ENCODE data around the gene STKLD1.
"Not testable (repeated sequence)": the region's sequence is repeated elsewhere in the genome, so short reads cannot be mapped to it uniquely, and the experiment has no call there.

The STKLD1 gene

DNA sequence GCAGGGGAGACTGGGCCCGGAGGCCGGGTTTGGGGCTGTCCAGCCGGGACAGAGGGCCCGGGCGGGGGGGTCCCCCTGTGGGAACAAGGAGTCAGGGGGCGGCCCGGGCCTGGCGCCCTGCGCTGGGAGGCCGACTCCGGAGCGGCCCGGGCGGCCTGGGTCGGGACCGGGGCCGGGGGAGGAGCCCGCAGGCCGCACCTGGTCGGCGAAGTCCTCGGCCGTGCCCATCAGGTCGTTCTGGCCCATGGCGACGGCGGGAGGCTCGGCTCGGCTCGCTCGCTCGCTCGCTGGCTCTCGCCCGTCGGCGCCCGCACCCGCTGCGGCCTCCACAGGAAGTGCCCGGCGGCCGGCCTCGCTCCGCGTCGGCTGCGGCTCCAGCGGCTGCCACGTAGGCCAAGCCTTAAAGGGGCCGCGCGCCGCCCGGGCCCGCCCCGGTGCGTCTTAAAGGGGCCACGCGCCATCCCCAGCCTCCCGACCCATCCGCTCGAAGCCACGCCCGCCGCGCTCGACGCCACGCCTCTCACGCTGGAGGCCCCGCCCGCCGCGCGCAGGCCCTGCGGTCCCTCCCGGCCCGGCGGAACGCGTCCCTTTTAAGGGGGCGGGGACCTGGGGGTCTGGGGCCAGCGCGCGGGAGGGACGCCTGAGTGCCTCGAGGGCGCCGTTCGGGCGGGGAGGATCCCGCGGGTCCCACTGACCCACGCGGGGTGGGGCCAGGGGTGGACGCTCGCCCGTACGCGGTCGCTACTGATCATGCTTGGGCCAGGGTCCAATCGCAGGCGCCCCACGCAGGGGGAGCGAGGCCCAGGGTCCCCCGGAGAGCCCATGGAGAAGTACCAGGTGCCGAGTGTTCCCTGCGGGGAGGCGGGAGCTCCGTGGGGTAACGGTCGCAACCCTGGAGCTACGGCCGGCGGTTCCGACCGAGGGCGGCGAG, at the start of gene STKLD1, which contains the start of gene SURF4:
STKLD1 (plus strand) TSS at position 643 of the 931 bp plus-strand sequence; CDS start at position 751, 108 bp downstream.
SURF4 (minus strand) TSS at position 337 of the 931 bp plus-strand sequence; CDS start at position 246, 91 bp downstream.
- DNase-seq (ENCODE audit: low spot score): peak; percentile 100

DNA sequence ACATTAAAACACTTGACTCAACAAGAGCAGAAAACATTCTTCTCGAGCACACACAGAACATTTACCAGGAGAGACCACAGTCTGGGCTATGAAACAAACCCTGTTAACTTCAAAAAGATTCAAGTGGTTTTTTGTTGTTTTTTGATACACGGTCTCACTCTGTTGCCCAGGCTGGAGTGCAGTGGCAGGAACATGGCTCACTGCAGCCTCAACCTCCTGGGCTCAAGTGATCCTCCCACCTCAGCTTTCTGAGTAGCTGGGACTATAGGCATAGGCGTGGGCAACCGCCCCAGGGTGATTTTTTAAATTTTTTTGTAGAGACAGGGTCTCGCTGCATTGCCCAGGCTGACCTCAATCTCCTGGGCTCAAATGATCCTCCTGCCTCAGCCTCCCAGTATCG, 49.1 kb upstream of the STKLD1 start:
- DNase-seq (ENCODE audit: low spot score): not testable (repeated sequence)

GRCh38 chr9:133327834-133328484, 48.2 kb upstream of the STKLD1 start:
- no peak for DNase-seq (ENCODE audit: low spot score)

DNA sequence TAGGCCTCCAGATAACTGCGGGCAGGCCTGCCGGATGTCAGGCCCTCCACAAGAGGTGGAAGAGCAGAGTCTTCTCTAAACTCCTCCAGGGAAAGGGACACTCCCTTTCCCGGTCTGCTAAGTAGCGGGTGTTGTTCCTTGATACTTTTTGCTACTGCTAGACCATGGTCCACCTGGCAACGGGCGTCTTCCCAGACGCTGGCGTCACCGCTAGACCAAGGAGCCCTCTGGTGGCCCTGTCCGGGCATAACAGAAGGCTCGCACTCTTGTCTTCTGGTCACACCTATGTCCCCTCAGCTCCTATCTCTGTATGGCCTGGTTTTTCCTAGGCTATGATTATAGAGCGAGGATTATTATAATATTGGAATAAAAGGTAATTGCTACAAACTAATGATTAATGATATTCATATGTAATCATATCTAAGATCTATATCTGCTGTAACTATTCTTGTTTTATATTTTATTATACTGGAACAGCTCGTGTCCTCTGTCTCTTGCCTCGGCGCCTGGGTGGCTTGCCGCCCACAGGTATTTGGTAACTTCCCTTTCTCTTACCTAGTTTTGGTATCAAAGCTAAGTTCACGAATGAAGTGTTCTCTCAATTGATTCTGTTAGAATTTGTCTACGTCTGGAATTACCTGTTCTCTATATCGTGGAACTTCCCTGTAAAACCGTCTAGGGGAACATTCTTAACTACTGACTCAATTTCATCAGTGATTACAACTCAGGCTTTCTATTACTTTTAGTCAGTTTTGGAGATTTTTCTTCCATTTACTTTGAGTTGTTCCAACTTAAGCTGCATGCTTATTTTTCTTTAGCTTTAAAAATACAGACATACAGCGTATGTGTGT, 46.6 kb upstream of the STKLD1 start:
- not testable (repeated sequence) for DNase-seq (ENCODE audit: low spot score)

- no peak for DNase-seq (ENCODE audit: low spot score)
These were observed 44.9 kb upstream of the STKLD1 start for GRCh38 chr9:133331221-133331620.

DNA sequence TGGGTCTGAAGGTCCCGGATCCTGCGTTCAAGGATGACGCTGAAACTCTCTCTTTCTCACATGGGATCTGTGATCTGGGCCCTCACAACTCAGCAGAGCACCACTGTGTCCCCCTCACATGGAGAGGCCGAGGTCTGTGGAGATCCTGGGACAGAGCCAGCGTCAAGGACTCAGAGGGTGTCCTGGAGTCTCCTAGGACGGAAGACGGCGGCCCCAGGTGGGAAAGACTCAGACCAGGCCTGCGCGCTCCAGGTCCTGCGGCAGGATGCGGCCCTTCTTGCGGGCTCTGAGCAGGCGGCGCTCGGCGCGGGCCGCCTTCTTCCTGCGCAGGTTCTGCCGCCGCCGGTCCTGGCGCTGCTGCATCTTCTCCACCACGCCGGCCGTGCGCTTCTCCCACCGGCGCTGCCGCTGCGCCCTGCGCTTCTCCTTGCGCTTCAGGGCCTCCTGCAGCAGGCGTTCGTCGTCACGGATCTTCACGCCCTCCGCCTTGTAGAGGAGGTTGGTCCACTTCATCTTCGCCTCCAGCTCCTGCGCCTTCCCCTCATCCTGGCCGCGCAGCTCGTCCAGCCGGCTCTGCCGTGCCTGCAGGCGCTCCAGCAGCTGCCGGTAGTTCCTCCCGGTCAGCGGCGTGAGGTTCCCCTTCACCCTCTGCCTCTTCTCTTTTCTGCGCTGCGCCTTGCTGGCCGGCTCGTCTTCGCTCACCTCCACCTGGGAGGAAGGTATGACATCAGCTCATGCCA, 44.4 kb upstream of the STKLD1 start:
- no peak for DNase-seq (ENCODE audit: low spot score)

DNA sequence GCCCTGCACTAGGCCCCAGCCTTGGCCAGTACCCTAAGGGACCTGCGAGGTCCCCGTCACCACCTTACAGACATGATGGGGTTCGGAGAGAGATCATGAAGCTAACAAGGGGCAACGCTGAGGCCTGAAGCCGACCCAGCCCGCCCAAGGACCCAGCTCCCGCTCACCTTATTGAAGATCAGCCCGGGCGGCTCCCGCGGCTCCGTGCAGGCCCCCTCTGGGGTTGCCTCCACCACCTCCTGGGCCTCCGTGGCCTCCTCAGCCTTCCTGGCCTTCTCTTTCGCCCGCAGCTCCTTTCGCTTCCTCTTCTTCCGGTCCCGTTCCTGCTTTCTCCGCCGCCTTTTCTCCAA, 43.8 kb upstream of the STKLD1 start:
- no peak for DNase-seq (ENCODE audit: low spot score)

DNA sequence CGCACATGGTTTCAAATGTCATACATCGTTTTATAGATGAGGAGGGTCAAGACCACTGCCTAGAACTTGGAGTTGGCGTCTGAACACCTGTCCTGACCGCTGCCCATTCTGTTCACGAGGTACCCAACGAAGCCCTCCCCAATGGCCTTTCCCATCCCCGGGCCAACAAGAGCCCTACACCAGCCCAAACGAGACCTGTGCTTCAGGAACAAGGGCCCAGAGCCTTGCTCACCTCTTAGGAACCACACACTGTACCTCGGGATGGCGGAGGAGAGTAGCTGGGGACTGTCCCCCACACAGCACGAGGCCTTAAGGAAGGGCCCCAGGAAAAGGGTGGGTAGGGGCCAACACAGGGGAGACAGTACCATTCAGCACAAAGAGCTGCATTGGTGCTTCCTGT, 43.2 kb upstream of the STKLD1 start:
- DNase-seq (ENCODE audit: low spot score): no peak

DNA sequence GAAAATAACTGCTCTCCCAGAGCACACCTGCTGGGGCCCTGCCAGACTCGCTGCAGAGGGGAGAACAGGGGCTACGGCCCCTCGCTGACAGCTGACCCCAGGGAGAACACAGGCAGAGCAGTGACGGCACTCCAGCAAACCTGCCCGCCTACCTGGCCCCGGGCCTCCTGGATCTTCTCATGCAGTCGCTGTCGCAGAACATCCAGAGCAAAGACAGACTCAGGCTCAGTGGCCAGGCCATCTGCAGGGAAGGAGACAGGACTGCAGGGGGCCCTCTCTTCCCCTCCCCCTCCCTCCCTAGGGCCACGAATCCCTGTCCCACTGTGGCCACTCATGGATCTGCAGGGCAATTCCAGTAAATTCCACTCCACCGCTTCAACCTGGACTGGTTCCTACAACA, 42.6 kb upstream of the STKLD1 start:
- no peak for DNase-seq (ENCODE audit: low spot score)

GRCh38 chr9:133334161-133334560, 42.0 kb upstream of the STKLD1 start:
- no peak for DNase-seq (ENCODE audit: low spot score)

DNA sequence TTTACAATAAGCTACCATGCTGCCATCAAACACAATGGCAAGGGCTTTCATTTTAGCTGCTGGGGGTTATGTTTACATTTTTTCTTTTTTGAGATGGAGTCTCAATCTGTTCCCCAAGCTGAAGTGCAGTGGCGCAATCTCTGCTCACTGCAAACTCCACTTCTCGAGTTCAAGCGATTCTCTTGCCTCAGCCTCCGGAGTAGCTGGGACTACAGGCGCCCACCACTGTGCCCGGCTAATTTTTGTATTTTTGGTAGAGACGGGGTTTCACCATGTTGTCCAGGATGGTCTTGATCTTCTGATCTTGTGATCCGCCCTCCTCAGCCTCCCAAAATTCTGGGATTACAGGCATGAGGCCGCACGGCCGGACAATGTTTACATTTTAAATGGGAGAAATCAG, 41.3 kb upstream of the STKLD1 start:
- DNase-seq (ENCODE audit: low spot score): not testable (repeated sequence)

DNA sequence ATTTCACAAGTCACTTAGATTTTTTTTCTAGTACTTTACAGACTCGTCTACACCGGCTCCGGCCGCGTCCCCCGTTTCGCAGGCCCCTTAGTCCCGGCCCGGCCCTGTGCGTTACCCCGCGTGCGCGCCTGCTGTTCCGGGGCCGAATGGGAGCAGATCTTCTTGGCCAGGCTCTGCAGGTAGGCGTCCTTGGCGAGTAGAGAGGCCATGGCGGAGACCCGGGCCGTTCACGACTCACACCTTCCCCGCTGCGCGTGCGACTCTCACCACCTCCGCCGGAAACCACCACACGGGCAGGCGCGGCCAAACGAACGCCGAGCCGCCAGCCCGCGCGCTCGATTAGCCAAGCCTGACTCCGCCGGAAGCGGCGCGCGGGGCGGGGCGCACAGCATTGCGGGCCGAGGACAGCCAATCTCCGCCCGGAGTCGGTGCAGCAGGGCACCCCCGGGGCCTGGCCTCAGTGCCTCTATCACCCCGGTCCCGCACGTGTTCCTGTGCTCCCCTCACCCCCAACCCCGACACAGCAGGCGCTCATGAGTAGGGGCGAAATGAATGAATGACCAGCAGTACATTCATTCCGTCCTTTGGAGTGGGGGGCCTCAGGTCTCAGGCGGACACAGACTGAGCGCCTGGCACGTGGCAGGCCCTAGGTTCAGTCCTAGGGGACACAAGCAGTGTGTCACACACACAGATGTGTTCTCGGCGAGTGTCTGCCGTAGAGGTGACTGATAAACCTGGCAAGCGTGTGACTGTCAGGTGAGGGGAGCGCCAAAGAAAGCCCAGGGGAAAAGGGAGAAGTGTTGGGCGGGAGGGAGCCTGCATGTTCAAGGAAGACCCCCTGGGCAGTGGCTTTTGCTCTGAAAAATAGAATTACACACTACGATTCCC, 40.0 kb upstream of the STKLD1 start, which contains the start of gene SURF6:
SURF6 (minus strand) TSS at position 265 of the 888 bp plus-strand sequence; CDS start at position 209, 56 bp downstream.
- DNase-seq (ENCODE audit: low spot score): peak; percentile 96

GRCh38 chr9:133339641-133340040, 36.5 kb upstream of the STKLD1 start:
- DNase-seq (ENCODE audit: low spot score): no peak

DNA sequence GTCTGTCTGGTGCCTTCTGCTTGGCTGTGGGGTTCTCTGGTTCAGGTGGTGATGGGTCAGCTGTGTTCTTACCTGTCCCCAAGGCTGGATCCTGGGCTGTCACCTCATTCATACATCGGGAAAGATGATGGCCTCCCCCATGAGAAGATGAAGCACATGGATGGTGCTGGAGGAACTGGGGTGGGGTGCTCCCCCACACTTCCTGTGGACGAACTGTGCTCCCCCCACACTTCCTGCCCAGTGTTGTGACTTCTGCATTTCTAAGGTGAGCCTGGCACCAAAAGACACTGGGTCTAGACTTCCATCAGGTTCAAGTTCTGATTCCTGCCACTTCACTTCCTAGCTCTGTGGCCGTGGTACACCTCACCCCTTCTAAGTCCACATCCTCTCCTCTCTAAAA, 35.9 kb upstream of the STKLD1 start:
- DNase-seq (ENCODE audit: low spot score): no peak

GRCh38 chr9:133340916-133341315, 35.2 kb upstream of the STKLD1 start:
- no peak for DNase-seq (ENCODE audit: low spot score)

DNA sequence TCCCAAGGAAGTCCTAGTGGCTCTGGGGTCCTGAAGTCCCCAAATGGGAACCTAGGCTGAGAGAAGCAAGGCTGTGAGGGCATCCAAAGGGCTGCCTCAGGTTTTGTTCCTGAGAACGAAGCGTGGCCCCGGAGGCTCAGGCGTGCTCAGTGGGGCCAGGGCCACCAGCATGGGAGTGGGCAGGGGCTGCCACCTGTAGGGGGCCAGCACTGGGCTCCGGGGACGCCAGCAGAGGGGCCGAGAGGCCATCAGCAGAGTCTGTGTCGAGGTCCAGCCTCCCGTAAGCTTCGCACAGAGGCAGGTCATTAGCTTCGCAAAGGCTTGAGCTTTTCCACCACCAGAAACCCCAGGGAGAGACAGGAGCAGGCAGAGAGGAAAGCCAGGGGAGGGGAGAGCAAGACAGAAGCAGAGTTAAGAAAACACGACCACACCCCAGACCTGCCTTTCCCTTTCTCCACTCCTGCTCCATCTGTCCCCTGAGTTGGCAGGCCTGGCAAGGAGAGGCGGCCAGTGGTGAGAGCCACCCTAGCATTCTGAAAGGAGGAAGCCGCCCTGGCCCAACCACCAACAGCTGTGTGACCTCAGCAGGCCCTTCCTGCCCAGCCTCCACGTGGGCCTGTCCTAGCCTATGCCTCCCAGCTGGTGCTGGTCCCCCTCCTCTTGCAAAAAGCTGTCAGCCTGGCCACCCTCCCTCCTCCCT, 34.6 kb upstream of the STKLD1 start:
- DNase-seq (ENCODE audit: low spot score): no peak

GRCh38 chr9:133342069-133342406, 34.1 kb upstream of the STKLD1 start:
- DNase-seq (ENCODE audit: low spot score): no peak

DNA sequence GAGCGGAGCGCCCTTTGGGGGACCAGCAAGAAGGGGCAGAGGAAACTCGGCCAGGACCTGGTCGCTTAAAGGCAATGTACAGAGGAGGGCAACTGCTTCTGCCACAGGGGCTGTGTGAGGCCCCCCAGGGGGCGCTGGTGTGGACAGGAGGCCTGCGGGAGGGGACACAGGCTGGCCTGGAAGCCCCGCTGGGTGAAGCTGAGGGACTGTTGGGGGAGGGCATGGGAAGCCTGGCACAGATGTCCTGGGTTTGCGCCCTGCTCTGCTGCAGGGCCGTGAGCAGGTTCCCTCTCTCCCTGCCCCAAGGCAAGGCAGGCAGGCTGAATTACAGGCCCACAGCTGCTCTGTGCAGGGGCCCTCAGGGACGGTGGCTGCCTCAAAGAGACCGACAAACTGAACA, 33.6 kb upstream of the STKLD1 start:
- DNase-seq (ENCODE audit: low spot score): no peak

GRCh38 chr9:133344071-133344470, 32.1 kb upstream of the STKLD1 start:
- DNase-seq (ENCODE audit: low spot score): no peak

GRCh38 chr9:133344979-133345378, 31.2 kb upstream of the STKLD1 start:
- DNase-seq (ENCODE audit: low spot score): no peak
